GM03348 (cell line): ENCODE data around the gene FBLIM1.

Experiments
- DNase-seq: peaks from one replicate; pipeline ENCODE4 v3.0.0; 2012; ENCODE audit warnings: low spot score

FBLIM1 gene

DNA sequence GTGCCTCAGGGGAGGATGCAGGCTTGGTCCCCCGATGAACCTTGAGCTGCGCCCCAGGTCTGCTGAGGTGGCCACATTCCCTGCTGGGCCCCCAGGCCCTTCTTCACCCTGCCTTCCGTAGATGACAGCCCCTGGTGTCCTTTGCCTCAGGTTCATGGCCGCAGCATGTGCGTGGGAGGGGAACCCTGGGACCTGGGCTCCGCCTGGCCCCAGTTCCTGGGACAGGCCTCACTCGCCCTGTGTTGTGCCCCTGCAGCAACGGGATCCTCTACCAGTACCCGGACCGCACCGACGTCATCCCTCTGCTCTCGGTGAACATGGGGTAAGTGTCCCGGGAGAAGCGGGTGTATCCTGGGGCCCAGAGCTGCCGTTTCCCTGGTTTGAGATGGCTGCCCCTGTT, 27.7 kb upstream of the FBLIM1 start:
- no peak for DNase-seq

DNA sequence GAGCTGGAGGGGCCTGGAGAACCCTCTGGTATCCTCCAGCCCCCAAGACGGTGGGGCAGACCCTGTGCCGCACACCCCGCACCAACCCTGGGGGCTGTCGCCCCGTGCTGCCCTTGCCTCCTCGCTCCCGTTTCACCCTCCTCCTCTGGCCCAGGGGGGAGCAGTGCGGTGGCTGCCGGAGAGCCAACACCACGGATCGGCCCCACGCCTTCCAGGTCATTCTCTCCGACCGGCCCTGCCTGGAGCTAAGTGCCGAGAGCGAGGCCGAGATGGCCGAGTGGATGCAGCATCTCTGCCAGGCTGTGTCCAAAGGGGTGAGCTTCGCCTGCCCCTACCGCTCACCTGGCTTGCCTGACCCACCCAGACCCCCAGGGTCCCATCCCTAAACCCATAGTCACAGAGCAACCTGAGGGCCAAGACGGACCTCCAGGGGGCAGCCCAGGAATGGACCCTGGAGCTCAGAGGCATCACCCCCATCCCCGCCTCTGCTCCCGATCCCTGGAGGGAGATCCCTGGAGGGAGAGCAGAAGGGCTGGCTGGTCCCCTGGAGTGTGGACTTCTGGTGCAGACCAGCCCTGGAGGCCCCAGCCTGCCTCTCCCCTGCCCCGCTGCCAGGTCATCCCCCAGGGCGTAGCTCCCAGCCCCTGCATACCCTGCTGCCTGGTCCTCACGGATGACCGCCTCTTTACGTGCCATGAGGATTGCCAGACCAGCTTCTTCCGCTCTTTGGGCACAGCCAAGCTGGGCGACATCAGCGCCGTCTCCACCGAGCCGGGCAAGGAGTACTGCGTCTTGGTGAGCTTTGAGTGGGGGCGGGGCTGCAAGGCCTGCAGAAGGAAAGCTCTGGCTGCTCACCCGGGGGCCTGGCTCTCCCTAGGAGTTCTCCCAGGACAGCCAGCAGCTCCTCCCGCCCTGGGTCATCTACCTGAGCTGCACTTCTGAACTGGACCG, 26.6 kb upstream of the FBLIM1 start:
- no peak for DNase-seq

DNA sequence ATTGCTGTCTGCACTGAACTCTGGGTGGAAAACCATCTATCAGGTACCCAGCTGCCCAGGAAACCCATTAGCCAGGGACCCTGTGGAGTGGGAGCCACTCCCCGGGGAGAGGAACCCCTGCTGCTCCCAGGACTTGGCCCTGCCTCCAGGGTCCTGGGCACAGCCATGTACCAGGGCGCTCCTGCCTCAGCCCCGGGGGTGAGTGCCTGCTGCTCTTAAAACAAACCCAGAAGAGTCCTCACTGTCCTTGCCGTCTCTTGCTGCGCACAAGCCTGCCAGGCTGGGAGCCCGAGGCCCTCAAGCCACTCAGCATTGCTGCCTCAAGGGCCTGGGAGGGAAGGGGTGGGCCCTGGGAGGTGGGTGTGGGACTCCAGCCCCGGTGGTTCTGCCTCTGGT, 25.9 kb upstream of the FBLIM1 start:
- no peak for DNase-seq

DNA sequence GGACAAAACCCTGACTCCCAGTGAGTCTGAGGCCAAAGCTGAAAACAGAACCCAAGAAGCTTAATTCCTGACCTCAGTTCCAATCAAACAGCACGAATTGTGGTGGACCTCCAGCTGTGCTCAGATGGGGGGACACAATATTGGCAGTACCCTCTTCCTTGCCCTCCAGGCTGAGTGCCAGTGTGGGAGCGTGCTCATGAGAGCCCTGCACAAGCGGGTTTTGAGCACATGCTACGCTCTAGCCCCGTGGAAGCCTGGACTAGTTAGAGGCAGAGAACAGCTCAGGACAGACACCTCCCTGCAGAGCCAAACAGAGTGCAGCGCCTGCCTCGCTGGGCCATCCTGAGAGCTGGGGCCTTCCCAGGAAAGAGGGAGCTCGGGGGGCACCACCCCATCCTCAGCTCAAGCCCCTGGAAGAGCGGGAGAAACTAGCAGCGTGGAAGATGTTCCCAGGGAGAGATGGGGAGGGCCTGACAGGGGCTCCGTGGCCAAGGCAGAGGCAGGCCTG, 25.3 kb upstream of the FBLIM1 start:
- no peak for DNase-seq

DNA sequence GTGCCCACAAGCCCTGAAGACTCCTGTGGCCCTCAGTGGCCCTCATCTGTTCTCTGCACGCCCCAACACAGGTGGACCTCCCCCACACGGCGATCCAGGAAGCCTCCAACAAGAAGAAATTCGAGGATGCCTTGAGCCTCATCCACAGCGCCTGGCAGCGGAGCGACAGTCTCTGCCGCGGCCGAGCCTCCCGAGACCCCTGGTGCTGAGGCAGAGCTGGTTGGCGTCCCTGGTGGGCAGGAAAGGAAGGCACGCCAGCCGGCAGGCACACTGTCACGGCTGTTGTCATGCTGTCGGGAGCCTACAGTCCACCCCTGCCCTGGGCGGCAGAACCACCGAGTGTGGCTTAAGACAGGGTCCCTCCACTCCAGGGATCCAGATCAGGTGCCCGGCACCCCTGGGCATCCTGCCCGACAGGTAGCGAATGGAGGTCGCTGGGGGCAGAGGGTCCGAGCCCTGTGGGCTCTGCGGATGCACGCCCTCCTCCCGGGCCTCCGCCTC, 24.8 kb upstream of the FBLIM1 start:
- no peak for DNase-seq

DNA sequence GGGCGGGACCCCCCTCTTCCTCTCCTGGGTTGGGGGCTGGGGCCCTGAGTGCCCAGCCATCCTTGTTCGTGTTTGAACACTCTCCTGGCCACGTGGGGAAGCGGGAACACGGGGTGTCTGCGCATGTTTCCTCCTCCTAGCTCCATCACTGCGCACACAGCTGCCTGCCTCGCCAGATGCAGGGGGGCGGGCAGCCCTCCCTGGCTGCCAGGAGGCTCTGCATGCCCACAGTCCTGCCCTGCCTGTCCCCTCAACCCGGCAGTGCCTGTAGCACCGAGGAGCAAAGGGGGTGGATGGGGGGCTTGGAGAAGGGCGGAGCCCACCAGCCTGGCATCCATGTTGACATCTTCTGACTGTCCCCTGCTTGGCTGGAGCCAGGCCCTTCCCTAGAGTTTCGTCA, 24.3 kb upstream of the FBLIM1 start:
- DNase-seq, result no peak

DNA sequence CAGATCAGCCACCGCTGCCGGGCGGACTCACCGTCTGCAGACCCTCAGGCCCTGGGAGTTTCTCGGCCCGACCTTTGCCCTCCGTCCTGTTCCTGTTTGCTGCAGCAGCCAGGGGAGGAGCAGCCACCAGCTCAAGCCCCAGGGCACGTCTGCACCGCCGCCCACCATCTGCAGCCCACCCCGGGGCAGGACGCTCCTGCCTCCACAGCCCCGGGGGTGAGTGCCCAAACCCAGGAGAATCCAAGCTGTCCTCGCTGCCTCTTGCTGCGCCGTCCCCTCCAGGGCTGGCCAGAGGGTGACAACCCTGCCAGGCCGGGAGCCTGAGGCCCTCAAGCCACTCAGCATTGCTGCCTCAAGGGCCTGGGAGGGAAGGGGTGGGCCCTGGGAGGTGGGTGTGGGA, 23.7 kb upstream of the FBLIM1 start:
- DNase-seq, result no peak

DNA sequence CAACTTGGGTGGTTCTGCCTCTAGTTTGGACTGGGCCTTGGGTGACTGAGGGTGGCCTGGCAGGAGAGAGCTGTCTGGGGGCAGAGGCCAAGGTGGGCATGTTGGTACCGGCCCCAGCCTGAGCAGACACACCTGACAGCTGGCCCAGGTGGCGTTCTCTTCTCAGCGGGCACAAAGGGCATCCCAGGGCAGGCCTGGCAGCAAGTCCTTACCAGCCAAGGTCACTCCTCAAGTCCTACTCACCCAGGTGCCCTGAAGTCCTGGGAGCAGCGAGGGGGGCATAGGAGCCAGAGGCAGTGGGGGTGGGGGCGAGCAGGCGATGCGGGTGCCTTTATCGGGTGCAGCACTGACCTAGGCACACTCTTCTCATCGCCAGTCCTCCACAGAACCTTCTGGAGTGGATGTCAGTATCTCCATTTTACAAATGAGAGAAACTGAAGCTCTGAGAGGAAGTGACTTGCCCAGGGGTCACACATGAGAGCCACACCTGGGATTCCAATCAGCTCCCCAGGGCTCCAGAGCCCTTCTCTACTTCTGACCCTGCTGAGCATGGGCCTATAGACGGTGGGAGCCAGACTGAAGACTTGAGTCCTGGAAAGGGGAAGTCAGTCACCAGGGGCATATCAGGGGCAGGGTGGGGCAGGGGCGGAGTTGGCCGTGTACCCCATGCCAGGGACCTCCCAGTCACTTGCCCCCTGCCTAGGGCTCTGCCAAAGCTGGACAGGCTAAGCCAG, 23.1 kb upstream of the FBLIM1 start:
- no peak for DNase-seq

DNA sequence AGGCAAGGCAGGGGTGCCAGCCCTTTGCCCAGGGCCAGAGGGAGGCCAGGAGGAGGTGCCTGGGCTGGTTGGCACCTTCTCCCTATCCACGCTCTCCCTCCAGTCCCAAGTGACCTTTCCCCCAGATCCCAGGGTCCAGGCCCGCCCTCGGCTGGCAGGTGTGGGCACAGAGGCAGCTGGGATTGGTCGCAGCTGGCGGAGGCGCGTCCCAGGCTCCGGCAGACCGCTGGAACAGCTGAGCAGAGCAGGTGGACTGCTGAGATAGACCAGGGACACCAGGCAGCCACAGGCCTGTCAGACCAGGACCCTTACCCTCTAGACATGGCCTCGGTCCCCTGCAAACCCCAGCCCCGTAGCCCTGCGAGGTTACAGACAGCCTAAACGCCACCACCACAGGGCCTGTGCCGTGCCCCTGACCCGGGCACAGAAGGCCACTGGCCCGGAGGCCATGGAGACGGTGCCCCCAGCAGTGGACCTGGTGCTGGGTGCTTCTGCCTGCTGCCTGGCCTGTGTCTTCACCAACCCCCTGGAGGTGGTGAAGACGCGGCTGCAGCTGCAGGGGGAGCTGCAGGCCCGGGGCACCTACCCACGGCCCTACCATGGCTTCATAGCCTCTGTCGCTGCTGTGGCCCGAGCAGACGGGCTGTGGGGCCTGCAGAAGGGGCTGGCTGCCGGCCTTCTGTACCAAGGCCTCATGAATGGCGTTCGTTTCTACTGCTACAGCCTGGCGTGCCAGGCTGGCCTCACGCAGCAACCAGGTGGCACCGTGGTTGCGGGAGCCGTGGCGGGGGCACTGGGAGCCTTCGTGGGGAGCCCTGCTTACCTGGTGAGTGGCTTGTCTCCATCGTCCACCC, 22.3 kb upstream of the FBLIM1 start, which contains the start of gene SLC25A34:
TSS of gene SLC25A34 (plus strand) at position 221 of the 854 bp plus-strand sequence. CDS start at position 449, 228 bp downstream.
- no peak for DNase-seq

DNA sequence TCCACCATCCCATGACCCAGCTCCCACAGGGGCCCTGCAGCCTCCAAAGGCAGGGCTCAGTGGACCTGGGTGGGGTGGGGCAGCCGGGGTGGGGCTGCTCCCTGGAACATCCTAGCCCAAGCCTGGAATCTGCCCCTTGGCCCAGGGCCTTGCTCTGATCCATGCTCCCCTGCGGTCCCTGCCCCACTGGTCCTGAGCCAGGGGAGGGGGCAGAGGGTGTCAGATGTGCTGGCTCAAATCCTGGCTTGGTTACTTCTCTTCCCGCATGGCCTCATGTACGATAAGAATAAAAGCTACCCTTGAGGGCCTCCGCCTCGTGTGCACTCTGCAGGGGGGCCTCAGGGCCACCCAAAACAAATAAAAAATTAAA, 21.7 kb upstream of the FBLIM1 start:
- DNase-seq, result no peak

DNA sequence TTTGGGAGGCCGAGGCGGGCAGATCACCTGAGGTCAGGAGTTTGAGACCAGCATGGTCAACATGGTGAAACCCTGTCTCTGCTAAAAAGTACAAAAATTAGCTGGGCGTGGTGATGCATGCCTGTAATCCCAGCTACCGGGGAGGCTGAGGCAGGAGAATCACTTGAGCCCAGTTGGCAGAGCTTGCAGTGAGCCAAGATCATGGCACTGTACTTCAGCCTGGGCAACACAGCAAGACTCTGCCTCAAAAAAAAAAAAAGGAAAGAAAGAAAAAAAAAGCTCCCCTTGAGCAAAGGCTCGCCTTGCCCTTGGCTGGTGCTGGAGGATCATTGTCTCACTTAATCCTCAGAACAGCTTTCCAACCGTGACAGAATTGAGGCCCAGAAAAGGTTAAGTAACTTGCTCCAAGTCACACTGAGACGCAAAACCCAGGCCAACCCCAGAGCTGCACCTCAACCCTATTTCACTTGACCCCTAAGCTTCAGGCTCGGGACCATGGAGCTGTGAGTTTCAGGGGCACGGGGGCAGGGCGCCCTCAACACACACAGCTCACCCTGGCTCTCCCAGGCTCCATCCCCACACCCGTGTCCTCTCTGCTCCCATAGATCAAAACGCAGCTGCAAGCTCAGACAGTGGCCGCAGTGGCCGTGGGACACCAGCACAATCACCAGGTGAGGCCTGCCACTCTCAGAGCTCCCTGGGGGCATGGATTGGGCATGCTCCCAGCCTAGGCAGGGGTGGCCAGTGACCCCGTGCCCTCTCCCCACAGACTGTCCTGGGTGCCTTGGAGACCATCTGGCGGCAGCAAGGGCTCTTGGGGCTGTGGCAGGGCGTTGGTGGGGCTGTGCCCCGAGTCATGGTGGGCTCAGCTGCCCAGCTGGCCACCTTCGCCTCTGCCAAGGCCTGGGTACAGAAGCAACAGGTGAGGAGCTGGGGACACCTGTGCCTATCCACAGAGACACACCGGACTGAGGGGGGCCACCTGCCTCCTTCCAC, 21.0 kb upstream of the FBLIM1 start:
- DNase-seq, result no peak

DNA sequence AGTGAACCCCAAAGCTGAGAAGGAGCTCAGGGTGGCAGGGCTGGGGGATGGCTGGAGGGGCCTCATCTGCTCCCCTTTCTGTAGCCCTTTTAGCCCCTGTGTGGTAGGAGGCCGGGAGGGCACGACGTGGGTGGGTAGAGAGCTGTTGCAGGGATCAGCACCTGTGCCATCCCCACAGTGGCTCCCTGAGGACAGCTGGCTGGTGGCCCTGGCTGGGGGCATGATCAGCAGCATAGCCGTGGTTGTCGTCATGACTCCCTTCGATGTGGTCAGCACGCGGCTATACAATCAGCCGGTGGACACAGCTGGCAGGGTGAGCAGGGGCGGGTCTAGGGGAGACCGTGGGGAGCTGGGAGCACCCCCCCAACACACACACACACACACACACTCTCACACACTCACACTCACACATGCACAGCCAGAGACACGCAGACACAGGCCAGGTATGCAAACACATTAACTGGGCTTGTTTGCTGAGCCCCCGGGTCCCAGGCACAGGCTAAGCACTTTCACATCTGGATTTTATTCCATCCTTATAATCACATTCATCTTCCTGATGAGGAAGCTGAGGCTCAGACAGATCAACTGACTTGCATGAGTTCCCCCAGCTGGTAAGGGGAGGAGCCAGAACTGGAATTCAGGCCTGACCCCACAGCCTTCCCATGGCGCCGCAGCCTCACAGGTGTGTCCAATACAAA, 20.0 kb upstream of the FBLIM1 start:
- no peak for DNase-seq

DNA sequence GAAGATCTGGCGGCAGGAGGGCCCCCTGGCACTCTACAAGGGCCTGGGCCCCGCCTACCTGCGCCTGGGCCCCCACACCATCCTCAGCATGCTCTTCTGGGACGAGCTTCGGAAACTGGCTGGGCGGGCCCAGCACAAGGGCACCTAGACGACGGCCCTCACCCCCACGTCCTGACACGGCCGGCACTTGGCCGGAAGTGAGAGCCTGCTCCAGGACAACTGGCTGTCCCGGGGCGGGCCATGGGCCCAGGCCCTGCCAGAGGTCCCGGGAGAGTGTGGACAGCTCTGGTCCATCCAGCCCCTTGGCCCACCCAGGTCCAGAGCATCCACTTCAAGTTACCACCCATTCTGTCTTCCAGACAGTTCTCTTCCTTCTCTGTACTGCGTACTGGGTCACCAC, 19.3 kb upstream of the FBLIM1 start:
- no peak for DNase-seq

DNA sequence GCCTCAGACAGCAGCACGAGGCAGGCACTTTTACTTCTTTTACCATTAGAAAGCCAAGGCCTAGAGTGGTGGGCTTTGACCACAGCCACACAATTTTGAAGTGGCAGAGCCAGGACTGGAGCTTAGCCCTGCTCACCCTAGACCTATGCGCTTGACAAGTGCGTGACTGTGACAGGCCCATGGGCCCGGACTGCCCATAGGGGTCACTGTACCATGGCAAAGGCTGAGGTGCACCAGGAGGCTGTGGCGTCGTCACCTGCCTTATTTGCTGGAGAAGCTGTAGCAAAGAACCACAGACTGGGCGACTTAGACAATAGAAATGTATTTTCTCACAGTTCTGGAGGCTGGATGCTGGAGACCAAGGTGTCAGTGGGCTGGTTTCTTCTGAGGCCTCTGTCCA, 18.9 kb upstream of the FBLIM1 start:
- no peak for DNase-seq

DNA sequence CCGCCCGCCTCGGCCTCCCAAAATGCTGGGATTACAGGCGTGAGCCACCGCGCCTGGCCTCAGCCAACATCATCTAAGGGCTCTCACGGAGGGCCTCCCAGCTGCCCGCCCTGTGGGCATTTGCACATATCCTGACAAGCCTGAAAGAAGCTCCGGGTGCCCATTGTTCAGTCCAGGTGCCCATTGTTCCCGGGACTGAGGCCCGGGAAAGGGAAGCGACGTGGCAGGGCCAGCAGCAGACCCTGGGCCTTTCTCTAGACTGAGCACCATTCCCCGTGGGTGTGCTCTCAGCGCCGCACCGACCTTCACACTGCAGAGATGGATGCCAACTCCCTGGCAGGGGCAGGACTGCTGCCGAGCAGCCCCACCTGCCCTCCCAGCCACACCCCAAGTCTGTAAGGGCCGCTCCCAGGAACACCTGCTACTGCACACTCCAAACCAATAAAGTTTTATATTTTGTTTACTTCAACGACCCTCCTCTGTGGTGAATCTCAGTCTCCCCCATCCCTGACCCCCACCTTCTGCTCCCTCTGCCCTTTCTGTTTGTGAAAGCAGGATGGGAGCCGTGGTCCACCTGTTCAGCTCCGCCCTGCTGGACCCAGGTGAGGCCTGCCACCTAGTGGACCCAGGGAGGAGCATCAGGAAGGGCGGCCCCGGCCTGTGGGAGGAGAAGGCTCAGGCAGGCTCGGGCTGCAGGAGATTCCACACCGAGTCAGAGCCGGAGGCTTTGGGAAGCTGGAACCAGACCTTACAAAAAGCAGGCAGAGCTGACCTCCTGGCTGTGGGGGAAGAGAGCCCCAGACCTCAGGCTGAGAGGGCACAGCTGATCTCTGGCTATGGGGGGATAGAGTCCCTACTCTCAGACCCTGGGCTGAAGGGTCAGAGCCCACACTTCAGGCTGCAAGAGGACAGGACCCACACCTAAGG, 17.4 kb upstream of the FBLIM1 start:
- peak; percentile 81 for DNase-seq

DNA sequence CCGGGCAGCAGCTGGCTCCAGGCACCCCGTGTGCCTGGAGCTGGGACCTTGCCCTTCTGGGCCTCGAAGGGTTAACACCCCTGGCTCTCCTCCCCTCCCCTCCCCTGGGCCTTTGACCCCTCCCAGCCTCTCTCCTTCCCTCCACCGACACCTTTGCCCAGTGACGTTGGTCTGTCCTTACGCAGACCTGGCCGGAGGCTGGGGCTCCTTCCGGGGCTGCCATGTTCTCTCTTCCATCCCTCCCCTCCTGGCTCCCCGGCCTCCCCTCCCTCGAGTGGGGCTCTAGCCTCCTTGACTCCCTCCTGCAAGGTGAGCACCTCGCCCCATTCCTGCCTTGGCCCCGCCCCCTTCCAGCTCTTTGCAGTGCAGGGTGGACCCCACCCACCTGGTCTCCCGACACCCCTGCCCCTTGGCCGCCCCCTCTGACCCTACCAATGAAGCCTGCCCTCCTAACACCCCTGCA, 16.2 kb upstream of the FBLIM1 start, which contains the start of gene TMEM82:
TSS of gene TMEM82 (plus strand) at position 161 of the 463 bp plus-strand sequence. CDS start at position 222, 61 bp downstream.
- no peak for DNase-seq

DNA sequence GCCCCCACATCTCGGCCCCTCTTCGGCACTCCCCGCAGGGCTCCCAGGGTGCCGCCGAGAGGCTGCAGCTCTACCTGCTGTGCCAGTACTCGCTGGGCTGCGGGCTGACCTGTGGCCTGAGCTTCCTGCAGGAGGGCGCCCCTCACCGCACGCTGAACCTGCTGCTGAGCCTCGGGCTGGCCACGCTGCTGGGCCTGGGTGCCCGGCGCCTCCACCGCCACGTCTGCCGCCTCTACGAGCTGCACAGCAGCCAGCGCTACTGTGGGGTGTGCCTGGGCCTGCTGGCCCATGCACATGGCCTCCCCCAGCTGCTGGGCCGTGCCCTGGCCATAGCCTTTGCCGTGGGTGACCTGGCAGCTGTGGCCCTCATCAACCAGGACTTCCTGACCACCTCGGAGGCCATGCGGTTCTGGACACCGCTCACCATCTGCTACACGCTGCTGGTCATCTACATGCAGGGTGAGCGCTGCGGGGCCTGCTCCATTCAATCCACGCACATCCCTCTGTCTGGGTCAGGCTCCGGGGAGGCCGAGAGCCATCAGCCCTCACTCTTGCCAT, 14.4 kb upstream of the FBLIM1 start:
- DNase-seq, result no peak

DNA sequence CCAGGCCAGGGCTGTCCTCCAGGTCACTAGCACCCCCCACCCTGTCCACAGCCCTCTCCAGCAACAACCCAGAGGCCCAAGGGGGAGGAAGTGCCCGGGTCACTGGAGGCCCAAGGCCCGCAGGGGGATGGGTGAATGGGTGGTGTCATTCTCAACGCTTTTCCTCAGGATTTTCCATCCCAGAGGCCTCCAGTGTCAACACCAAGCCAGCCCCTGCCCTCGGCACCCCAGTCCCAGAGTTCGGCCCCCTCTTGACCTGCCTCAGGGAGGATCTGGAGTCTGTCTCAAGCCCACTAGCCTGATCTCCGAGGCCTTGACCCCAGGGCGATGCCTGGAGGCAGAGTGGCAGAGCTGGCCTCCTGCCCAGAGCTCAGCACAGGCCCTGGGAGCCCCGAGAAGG, 11.2 kb upstream of the FBLIM1 start:
- no peak for DNase-seq
